ENCODE data around the gene TYMP.

The TYMP gene

DNA sequence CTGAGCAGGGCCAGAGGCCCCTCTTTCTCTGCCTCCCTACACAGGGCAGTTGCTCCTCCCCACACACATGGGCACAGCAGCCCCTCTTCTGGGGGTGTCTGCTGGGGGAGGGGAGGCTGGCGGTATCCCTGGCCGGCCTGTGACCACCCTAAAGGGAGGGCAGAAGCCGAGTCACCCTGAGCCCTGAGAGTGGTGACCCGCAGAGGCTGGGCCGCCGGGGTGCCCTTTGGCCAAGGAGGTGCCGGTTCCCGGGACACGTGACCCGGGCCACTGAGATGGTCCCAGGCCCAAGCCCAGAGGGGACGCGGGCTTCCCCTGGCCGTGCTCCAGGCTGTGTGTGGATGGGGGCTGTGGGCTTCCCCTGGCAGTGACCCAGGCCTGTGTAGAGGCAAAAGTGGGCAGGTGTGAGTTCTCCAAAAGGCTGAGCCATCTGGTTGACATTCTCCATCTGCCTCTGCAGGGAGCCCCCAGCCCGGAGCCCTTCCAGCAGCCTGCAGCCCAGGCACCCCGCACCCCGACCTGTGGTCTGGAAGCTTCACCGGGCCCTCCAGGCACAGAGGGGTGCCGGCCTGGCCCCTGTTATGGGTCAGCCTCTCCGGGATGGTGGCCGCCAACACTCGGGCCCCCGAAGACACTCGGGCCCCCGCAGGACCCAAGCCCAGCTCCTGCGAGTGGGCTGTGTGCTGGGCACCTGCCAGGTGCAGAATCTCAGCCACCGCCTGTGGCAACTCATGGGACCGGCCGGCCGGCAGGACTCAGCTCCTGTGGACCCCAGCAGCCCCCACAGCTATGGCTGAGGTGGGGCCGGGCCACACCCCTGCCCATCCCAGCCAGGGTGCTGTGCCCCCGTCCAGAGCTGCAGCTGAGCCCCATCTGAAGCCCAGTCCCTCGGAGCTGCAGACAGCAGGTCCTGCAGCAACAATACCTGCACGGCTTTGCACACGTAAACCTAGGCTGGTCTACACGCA, 47.4 kb downstream of the TYMP start:
- no peak for DNase-seq

- peak; percentile 90 for DNase-seq
Measured at GRCh38 chr22:50481440-50482106, 48.2 kb downstream of the TYMP start, which contains the start of gene ADM2. Gene ADM2 (plus strand): TSS chr22:50481543. CDS start chr22:50481848, 305 bp downstream.

GRCh38 chr22:50481045-50481439, 48.8 kb downstream of the TYMP start:
- DNase-seq: no peak

- no peak for DNase-seq
Measured at GRCh38 chr22:50479721-50480120, 50.1 kb downstream of the TYMP start.

DNA sequence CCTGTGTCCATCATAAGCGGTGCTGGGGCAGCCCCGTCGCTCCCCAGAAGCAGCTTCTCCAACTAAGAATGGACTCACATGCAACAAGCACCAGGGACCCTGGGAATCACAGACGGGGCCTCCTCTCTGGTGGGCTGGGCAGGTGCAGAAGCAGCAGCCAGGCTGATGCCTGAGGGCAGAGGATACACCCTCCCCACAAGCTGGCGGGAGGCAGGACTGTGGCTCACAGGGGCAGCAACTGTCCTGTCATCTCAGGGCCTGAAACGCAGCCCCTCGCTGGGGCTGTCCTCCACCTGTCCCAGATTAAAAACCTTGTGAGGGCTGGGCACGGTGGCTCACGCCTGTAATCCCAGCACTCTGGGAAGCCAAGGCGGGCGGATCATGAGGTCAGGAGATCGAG, 51.9 kb downstream of the TYMP start:
- no peak for DNase-seq

DNA sequence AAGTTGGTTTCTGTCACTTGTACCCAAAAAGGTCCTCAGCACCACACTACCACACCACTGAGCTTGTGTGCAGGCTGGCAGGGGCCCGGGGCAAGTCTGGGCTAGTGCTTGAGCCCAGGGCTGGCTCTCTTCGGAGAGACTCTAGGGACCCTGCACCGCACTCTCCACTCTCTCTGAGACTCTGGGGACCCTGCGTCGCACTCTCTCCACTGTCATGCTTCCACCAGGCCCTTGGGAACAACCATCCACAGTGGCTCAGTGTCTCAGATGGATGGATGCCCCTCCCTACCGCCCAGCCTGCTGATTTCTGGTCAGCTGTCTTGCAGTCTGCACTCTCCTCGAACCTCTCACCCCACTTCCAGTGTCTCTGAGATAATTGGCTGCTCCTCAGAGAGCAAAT, 52.9 kb downstream of the TYMP start:
- no peak for DNase-seq

All from activated effector memory CD4-positive, alpha-beta T cell treated with anti-CD3 and anti-CD28 coated beads, Interleukin-2, amount 50 U/mL, for 16 hours (primary cell).